ACC112 (cell line): ENCODE measurements around the gene VENTX.

Experiments
- H2AFZ ChIP-seq: fragments of 200-600 bp; sonication (generic); one replicate; pipeline ENCODE4 v1.6.0; 2017; ENCODE audit warnings: antibody characterized with exemption, low read length; ENCODE audit not compliant: unreplicated experiment
- H3K27ac ChIP-seq: fragments of 200-600 bp; sonication (generic); 2 replicates; pipeline ENCODE4 v1.5.1; 2014; ENCODE audit warnings: low read depth, mild to moderate bottlenecking, antibody characterized with exemption, low read length, moderate library complexity
- H3K27me3 ChIP-seq: fragments of 200-600 bp; sonication (generic); 2 replicates; pipeline ENCODE4 v1.6.1; 2014; ENCODE audit warnings: mild to moderate bottlenecking, antibody characterized with exemption, low read length, moderate library complexity, mixed read lengths; ENCODE audit not compliant: insufficient read depth
- H3K36me3 ChIP-seq: fragments of 200-600 bp; sonication (generic); 2 replicates; pipeline ENCODE4 v1.6.1; 2016; ENCODE audit warnings: mild to moderate bottlenecking, antibody characterized with exemption, low read length, moderate library complexity, mixed read lengths; ENCODE audit not compliant: insufficient read depth
- H3K4me1 ChIP-seq: fragments of 200-600 bp; sonication (generic); one replicate; pipeline ENCODE4 v1.6.1; 2016; ENCODE audit warnings: low read length, mixed read lengths; ENCODE audit not compliant: insufficient read depth, unreplicated experiment, control insufficient read depth
- H3K4me3 ChIP-seq: fragments of 200-600 bp; sonication (generic); 2 replicates; pipeline ENCODE4 v1.5.1; 2014; ENCODE audit warnings: mild to moderate bottlenecking, low read depth, low read length
- H3K79me2 ChIP-seq: fragments of 200-600 bp; sonication (generic); one replicate; pipeline ENCODE4 v1.6.0; 2016; ENCODE audit warnings: low read length; ENCODE audit not compliant: control insufficient read depth, unreplicated experiment, insufficient read depth

Gene VENTX

GRCh38 chr10:133275684-133276092 is 38.0 kb downstream of the VENTX start:
- no peak overlapping the region for H3K27ac ChIP-seq
- no peaks in the 10 kb centered on the region for H3K36me3 ChIP-seq
- H3K79me2 ChIP-seq, result no peaks in the 10 kb centered on the region
- H3K27me3 ChIP-seq, result peaks cover 14% of the 10 kb centered on the region; the same call in 1 of the 2 replicates
- H2AFZ ChIP-seq, result no peak overlapping the region
- H3K4me1 ChIP-seq, result peaks cover 8% of the 10 kb centered on the region
- no peak overlapping the region for H3K4me3 ChIP-seq

GRCh38 chr10:133276100-133276434 is 38.4 kb downstream of the VENTX start:
- Histone ChIP-seq H2AFZ (no peak overlapping the region), H3K4me1 (peaks cover 8% of the 10 kb centered on the region), H3K36me3 (no peaks in the 10 kb centered on the region), H3K27ac (no peak overlapping the region), H3K79me2 (no peaks in the 10 kb centered on the region), H3K4me3 (no peak overlapping the region), H3K27me3 (peaks cover 14% of the 10 kb centered on the region; the same call in 1 of the 2 replicates)

- Histone ChIP-seq H3K79me2 (no peaks in the 10 kb centered on the region), H3K27me3 (peaks cover 14% of the 10 kb centered on the region; the same call in 1 of the 2 replicates), H3K4me3 (no peak within 1 kb of the TSS), H2AFZ (no peak within 1 kb of the TSS), H3K36me3 (no peaks in the 10 kb centered on the region), H3K4me1 (peaks cover 8% of the 10 kb centered on the region), H3K27ac (no peak within 1 kb of the TSS)
Observed at GRCh38 chr10:133276435-133277201, 39.0 kb downstream of the VENTX start, which contains the start of gene ADAM8. TSS of gene ADAM8 (minus strand) at chr10:133276868. CDS start at chr10:133276817, 51 bp downstream.

GRCh38 chr10:133277277-133277992 is 39.8 kb downstream of the VENTX start:
- Histone ChIP-seq H3K27me3 (peaks cover 14% of the 10 kb centered on the region; the same call in 1 of the 2 replicates), H3K79me2 (no peaks in the 10 kb centered on the region), H3K4me3 (no peak overlapping the region), H3K36me3 (no peaks in the 10 kb centered on the region), H2AFZ (no peak overlapping the region), H3K27ac (no peak overlapping the region), H3K4me1 (peaks cover 8% of the 10 kb centered on the region)

GRCh38 chr10:133277993-133278576 is 40.4 kb downstream of the VENTX start:
- Histone ChIP-seq H3K36me3 (no peaks in the 10 kb centered on the region), H2AFZ (no peak overlapping the region), H3K79me2 (no peaks in the 10 kb centered on the region), H3K27me3 (peaks cover 14% of the 10 kb centered on the region; the same call in 1 of the 2 replicates), H3K4me3 (no peak overlapping the region), H3K4me1 (peaks cover 8% of the 10 kb centered on the region), H3K27ac (no peak overlapping the region)

GRCh38 chr10:133278577-133279265 is 41.1 kb downstream of the VENTX start:
- peaks cover 14% of the 10 kb centered on the region; the same call in 1 of the 2 replicates for H3K27me3 ChIP-seq
- peaks cover 8% of the 10 kb centered on the region for H3K4me1 ChIP-seq
- no peak overlapping the region for H2AFZ ChIP-seq
- H3K36me3 ChIP-seq, result no peaks in the 10 kb centered on the region
- no peak overlapping the region for H3K4me3 ChIP-seq
- H3K27ac ChIP-seq, result no peak overlapping the region
- no peaks in the 10 kb centered on the region for H3K79me2 ChIP-seq

- Histone ChIP-seq H3K4me1 (peaks cover 8% of the 10 kb centered on the region), H3K4me3 (no peak overlapping the region), H3K27ac (no peak overlapping the region)
Observed at GRCh38 chr10:133279326-133280226, 41.9 kb downstream of the VENTX start.

GRCh38 chr10:133280391-133281059 is 42.9 kb downstream of the VENTX start:
- Histone ChIP-seq H3K27ac (no peak overlapping the region), H3K79me2 (no peaks in the 10 kb centered on the region), H2AFZ (no peak overlapping the region), H3K4me1 (peaks cover 8% of the 10 kb centered on the region), H3K27me3 (peaks cover 11% of the 10 kb centered on the region; the same call in 1 of the 2 replicates), H3K36me3 (peaks cover 4% of the 10 kb centered on the region; the same call in 1 of the 2 replicates), H3K4me3 (no peak overlapping the region)

More at GRCh38 chr10:133279326-133280226, 41.9 kb downstream of the VENTX start:
- Histone ChIP-seq H3K79me2 (no peaks in the 10 kb centered on the region), H3K27me3 (peaks cover 14% of the 10 kb centered on the region; the same call in 1 of the 2 replicates), H3K36me3 (peaks cover under 1% of the 10 kb centered on the region; the same call in 1 of the 2 replicates), H2AFZ (no peak overlapping the region)

- Histone ChIP-seq H3K4me1 (peaks cover 8% of the 10 kb centered on the region), H3K79me2 (no peaks in the 10 kb centered on the region), H3K27me3 (peaks cover 5% of the 10 kb centered on the region; the same call in 1 of the 2 replicates), H3K27ac (no peak overlapping the region), H3K4me3 (no peak overlapping the region), H2AFZ (no peak overlapping the region), H3K36me3 (peaks cover 8% of the 10 kb centered on the region; the same call in 1 of the 2 replicates)
Observed at GRCh38 chr10:133281084-133281483, 43.4 kb downstream of the VENTX start.
